GM11168 (cell line): Measurements from ENCODE around the gene RPL18A.

Experiments
- in situ Hi-C: fragments of 300-500 bp; cut with MboI; formaldehyde crosslinking; loops from one replicate; pipeline ENCODE4 v1.12.0; 2022; ENCODE audit warnings: low sequenced_read_pairs; ENCODE audit not compliant: unreplicated experiment

Gene RPL18A

DNA sequence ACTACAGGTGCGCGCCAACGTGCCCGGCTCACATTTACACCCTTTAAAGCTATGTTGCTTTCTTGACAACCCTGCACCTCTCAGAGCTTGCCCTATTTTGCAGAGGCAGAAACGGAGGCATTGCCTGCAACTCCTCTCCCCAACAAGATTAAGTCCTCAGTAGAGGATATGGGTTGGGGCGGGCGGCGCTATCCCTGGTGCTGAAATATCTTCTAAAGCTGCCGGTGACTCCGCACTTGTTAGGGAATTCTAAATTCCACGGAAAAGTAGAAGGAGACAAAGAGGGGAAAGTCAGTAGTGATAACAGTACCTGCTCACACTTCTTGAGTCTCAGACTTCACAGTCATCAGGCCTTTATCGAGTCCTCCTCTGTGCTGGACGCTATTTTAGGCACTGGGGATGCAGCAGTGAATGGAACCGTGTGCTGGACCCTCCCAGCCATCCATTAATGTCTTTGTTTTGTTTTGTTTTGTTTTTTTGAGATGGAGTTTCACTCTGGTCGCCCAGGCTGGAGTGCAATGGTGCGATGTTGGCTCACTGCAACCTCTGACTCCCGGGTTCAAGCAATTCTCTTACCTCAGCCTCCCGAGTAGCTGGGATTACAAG, 30.0 kb downstream of the RPL18A start:
- in situ Hi-C loops = no loop called here

GRCh38 chr19:17893766-17894165, 34.1 kb downstream of the RPL18A start:
- in situ Hi-C loops = no loop called here

GRCh38 chr19:17902701-17903100, 43.0 kb downstream of the RPL18A start:
- in situ Hi-C loops = no loop called here

DNA sequence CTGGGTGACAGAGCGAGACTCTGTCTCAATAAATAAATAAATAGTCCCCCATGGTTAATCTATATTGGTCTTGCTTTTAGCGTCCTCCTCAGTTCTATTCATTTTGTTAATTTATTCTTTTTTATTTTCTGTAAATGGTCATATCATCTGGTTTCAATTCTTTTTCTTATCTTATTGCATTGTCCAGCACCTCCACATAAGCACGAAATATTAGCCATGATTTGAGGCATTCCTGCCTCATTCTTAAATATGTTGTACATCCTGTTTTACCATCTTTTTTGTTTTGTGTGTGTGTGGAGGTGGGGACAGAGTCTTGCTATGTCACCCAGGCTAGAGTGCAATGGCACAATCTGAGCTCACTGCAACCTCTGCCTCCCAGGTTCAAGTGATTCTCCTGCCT, 48.5 kb downstream of the RPL18A start:
- in situ Hi-C loops = no loop called here

DNA sequence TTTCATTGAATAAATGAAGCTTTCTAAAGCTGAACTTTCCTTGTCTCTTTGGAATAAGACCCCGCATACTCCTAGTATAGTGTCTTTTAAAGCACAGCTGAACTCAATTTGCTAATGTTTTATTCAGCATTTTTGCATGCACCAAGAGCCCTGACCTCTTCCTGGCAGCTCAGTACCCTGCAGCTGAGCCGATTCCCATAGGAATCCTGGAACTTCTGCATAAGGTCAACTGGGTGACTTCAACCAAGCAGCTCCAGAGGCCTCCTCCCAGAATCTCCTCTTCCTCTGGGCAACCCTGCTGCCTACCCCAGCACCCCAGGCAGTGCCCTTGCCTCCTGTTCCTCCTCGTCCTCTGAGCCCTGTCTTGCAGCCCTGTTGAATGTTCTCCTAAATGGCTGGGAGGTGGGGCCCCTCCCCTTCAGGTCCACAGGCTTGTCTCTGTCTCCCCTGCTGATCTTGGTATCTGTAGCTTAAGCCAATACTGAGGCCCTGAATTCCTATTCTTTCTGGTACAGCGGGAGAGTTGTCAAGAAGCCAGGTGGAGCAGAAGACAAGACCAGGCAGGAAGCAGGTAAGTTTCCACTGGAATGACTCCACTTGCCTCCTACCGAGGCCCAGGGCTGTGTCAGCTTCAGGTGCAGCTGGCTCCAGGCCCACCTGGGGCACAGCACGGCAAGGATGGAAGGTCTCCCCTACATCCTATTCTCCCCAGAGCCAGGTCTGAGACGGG, 49.5 kb downstream of the RPL18A start:
- in situ Hi-C loops = no loop called here

DNA sequence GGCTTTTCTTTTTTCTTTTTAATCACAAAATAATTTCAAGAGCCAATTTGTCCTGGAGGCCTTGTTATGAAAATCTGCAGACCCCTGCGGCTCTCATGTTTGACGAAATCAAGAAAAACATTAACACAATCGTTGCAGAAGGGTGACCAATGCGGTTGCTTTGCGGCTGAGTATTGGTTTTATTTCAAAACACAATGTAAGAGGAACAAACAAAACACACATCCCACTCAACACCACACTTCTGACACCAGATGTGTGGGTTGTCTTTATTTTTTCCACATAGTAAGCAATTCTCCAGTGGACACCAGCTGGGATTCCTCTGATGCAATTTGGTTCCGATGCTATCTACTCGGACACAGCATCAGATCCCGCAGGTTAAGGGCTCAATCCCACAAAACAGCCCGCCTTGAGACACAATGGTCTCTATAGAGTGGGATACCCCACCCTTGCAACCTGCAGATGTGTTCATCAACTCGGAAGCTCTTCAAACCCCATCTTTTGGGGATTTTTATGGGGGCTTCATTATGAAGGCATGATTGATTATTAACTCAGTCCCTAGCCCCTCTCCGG, 51.2 kb downstream of the RPL18A start:
- in situ Hi-C loops = no loop called here
